HG02763 (cell line): ENCODE results near the gene SEC14L2.
"Not testable (repeated sequence)": the region's sequence is repeated elsewhere in the genome, so short reads cannot be mapped to it uniquely, and the experiment has no call there.

Experiments used
- ATAC-seq: cut with Tn5 transposase; IDR thresholded peaks from one replicate; pipeline ENCODE4 v1.9.1; 2021; ENCODE audit warnings: mild to moderate bottlenecking, moderate library complexity; ENCODE audit not compliant: unreplicated experiment

Gene SEC14L2

DNA sequence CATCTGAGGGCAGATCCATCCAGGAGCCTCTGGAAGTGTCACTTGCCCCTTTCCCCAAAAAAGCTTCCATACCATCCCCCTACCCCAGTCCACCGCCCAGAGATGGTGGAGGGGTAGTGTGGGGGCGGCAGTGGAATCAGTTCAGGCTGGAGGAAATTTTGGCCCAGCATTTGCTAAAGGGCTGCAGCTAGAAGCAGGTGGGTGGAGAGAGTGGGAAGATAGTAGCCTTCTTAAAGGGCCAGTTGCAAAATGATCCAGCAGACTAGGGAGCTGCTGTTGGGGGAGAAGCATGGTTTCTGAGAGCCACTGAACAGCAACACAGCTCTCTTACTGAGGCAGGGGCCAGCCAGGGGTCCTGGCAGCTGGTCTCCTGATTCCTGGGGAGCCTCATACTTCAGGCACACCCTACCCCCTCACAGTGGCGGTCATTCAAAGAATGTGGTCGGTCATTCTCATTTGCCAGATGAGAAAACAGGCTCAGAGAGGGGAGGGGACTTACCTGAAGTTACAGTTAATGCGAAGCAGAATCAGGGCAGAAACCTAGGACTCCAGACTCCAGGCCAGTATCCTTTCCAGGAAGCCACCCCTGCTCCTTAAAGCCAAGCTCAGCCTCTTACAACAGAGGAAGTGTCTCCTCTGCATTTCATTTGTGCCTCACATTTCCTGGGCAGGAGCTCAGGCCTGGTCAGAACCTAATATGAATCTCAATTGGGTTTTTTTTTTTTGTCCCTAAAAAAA, 5.4 kb downstream of the SEC14L2 start:
- no peak for ATAC-seq

DNA sequence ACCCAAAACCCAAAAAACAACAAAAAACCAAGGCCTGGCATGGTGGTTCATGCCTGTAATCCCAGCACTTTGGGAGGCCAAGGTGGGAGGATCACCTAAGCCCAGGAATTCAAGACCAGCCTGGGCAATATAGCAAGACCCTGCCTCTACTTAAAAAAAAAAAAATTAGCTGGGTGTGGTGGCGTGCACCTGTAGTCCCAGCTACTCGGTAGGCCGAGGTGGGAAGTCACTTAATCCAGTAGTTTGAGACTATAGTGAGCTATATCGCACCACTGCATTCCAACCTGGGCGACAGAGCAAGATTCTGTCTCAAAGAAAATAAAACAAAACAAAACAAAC, 5.9 kb downstream of the SEC14L2 start:
- not testable (repeated sequence) for ATAC-seq

DNA sequence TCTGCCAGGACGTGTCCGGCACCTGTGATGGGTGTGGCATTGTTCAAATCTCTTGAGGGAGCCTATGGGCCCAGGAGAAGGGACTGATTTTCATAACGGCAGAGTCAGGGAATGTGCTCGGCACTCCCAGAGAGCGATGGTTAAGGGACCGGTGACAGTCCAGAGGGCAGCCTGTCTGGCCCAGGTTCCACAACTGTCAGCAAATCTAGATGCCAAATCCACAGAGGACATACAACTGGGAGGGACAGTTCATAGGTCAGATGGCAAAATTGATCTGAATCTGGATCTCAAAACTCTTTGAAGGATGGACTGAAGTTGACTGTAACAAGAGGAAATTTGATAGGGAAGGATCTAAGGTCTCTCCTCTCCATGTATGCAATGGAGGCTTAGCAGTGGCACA, 7.5 kb downstream of the SEC14L2 start:
- ATAC-seq: no peak

DNA sequence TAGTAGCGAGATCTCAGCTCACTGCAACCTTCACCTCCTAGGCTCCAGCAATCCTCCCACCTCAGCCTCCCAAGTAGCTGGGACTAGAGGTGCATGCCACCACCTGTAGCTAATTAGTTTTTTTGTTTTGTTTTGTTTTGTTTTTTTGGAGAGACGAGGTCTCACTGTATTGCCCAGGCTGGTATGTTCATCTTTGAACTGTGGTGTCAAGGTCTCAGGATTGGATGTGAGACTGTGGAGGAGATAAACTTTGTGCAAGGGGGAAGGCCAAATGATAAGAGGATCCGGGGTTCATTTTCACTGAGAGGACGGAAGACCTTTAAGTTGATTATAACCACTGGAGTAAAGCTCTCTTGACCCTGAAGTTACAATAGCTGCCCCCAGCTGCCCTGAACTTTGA, 8.9 kb downstream of the SEC14L2 start:
- ATAC-seq: no peak

DNA sequence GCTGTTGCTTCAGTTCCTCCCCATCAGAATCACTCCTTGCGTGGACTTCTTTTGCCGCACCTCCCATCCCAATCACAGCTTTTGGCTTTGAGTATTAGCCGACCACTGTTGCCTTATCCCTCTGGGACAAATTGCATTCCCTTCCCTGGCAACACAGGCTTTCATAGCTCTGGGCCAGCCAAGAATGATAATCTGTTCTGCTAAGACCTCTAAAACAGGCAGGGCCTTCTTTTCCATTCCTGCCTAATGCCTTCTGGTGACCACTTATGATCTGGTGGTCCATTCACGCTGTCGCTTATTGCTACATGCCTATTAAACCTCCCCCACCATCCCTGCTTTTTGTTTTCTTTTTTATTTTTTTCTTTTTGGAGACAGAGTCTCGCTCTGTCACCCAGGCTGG, 9.6 kb downstream of the SEC14L2 start:
- ATAC-seq: no peak

DNA sequence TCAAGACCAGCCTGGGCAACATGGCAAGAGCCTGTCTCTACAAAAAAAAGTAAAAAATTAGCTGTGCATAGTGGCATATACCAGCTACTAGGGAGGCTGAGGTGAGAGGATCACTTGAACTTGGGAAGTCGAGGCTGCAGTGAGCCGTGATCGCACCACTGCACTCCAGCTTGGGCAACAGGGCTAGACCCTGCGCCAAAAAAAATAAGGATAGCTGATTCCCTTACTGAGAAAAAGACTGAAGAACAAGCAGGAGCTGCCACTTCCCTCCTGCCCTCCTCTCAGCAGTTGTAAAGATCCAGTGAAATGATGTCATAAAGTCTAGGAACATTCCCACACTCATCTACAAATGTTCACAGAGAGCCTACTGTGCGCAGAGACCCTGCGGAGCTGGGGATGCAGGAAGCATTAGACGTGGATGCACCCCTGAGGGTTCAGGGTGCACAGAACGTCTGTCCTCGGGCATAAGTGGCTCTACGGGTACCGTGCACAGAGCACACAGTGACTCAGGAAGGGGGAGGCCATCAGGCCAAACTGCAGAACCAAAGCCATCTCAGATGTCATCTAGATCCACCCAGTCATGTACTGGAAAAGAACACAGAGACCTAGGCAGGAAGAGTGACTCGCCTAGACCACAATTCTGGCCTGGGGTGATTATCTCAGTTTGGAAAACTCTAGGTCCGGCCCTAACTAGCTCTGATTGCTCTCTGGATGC, 11.7 kb downstream of the SEC14L2 start:
- no peak for ATAC-seq

DNA sequence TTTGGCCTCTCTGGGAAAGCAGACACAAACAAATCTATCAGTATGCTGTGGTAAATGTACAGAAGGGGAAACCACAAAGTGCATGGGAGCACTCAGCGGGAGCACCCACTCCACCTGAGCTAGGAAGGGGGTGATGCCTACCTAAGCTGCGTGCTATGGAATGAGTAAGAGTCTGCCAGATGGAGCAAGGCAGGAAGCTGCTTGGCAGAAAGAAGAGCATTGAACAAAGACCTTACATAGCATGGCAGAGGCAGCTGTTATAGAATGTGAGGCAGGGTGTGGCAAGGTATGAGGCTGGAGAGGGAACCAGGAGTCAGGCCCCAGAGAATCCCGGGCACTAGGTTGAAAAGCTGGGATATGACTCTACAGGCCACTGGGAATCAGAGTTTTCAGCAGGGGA, 15.0 kb downstream of the SEC14L2 start:
- no peak for ATAC-seq

DNA sequence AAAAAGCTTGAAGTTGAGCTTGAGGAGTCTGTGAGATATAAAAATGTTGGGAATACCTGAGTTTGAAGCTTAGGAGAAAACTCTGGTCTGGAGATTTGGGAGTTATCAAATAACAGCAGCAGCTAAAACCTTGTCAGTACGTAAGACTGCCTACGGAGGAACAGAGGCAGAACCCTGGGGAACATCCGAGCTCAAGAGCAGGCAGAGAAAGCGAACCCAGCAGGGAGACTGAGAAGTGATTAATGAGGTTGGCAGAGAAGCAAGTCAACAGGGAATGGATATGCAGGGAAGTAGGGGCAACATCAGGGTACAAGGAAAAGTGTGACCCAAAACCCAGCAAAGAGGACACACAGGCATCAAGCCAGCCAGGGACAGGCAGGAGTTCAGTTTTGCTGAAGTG, 16.2 kb downstream of the SEC14L2 start:
- no peak for ATAC-seq

DNA sequence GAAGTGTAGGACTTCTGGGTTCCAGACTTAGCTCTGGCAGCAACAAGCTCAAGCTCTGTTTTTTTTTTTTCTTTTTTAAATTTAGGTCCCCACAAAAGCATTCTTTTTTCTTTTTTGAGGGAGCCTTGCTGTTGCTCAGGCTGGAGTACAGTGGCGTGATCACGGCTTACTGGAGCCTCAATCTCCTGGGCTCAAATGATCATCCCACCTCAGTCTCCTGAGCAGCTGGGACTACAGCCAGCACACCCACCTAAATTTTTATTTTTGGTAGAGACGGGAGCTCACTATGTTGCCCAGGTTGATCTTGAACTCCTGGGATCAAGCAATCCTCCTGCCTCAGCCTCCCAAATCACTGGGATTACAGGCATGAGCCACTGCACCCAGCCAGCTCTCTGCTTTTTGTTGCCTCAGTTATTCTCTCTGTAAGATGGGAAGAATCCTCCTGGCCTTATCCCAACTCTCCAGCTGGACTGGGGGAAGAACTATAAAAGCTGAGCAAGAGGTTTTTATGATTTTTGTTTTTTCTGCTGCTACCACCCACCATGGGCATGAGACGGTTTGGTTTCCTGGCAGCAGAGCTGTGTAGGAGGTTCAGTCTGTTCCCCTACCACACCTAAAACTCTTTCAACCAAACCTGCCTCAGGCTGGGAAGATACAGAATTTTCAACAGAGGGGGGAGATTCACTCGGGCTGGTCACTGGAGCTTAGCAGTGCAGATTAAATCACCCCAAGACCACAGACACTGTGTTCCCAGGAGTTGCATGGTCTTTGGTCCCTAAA, 17.1 kb downstream of the SEC14L2 start:
- no peak for ATAC-seq

DNA sequence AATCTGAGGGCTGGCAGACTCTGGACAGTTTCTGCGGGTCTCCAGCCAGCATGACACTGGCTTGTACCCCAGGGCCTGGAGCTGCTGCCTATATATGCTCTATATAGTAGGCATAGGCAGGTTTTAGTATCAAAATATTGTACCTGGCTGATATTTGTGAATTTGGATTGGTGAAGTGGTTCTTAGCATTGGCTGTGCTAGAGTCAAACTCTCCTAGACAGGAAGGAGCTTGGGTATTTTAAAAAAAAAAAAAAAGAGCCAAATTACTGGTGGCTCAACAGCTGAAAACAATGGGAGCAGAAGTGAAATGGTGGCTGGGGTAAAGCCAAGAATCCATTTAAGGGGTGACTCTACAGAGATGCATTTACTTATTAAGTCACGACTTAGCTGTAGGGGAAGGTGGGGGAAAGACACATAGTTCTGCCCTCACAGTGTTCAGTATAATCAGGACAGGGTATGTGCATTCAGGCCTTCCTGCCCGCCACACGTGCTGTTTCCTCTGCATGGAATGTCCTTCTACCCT, 17.8 kb downstream of the SEC14L2 start:
- ATAC-seq: no peak

DNA sequence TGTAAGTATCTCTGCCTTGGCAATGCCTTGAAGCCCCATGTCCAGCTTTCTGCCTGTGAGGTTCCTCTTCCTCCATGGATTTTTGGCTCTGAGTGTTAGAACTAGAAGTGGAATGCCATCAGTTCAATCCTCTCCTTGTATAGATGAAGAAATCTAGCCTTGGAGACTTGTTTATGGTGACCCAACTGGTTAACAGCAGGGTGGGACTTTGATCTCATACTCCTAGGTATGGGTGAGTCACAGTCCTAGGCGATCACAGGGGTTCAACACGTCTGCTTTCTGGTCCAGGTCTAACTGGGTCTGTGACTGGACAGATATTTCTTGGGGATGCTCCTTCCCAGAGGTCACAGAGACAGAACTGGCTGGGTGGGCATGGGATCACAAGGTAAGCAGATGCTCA, 19.6 kb downstream of the SEC14L2 start:
- ATAC-seq: no peak

DNA sequence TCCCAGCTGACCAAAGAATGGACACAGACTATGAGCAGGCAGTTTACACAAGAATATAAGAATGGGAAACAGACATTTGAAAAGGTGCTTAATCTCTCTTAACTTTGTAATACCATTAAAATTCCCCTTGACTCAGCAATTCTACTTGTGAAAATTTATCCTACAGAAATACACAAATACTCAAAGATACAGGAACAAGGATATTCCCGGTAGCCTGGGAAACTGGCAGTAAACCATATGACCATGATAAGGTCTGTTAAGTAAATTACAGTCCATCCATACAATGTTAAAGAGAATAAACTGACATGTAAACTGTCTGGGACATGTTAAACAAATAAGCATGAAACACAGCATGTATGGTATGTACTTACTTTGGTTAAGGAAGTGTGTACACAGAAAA, 20.0 kb downstream of the SEC14L2 start:
- ATAC-seq: no peak

DNA sequence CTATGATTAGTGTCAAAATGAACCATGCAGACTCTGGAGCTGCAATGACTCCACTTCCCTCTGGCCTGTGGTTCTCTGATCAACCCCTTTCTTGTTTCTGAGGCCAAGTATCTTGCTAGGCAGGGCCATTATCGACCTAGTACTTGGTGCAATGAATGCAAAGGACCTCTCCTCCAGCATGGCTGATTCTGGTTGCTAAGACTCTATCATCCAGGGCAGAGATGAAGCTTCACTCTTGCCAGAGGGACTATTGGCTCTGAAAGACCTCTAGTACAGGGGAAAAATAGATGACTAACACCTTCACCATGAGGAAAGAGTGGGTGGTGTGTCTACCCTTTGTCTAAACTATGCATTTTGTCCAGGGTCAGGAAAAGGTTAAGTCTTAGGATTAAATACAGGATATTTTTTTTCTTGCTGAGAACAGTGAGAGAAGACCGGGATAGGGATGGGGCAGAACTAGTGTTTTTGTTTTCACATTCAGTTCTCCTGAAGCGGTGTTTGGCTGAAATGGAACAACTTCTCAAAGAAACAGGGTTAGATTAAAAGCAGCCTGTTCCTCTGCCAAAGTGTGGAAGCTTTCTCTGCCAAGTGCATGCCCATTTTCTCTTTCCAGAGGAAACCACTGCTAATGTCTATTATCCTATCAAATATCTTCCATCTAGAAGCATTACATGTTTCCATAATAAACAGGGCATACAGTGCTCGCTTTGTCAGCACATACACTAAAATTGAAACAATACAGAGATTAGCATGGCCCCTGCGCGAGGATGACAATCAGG, 23.7 kb downstream of the SEC14L2 start:
- ATAC-seq: no peak

DNA sequence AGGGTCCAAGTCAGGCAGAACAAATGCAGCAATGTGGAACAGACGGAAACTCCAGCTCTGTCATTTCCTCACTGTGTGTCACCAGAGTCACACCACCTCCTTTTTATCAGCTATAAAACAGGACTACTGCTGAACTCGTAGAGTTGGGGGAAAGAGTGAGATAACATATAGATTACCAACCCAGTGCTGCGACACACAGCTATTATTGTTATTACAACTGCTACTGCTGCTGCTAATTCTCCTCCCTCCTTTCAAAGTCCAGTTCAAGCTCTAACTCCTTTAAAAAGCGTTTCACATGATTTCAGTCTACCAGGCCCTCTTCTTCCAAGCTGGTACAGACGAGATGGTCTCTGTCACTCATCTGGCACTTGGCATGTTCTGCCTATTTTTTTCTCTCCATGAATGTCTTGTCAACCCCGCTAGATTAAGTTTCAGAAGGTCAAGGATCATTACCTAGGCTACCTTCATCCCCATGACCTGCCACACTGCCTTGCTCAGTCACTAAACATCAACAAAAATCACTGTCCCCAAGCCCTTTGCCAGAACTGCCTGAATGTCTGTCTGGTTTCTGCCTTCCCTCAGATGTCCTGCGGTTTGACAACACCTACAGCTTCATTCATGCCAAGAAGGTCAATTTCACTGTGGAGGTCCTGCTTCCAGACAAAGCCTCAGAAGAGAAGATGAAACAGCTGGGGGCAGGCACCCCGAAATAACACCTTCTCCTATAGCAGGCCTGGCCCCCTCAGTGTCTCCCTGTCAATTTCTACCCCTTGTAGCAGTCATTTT, 25.1 kb downstream of the SEC14L2 start:
- ATAC-seq: no peak

DNA sequence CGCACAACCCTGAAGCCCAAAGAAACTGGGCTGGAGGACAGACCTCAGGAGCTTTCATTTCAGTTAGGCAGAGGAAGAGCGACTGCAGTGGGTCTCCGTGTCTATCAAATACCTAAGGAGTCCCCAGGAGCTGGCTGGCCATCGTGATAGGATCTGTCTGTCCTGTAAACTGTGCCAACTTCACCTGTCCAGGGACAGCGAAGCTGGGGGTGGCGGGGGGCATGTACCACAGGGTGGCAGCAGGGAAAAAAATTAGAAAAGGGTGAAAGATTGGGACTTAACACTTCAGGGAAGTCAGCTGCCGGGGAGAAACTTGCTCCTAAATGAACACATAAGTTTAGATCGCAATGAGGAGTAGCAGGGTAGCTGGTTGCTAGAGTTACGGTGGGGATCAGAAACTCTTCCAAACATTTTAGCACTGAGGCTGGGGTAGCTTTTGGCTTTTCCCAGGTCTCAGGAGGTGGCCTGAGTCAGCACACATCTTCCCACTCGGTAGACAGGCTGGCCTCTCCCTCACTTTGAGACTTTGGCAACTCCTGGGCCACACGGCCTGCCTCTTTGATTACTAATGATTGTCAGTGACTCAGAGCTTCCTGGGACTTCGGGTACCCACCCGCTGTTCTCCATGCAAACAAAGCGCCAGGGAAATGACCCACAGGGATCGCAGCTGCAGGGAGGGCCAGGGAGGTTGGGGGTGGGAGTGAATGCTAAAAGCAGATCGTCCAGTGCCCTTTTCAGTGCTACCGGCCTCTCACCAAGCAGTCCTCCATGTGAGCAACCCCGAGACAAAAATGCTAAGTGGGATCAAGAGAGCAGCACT, 25.9 kb downstream of the SEC14L2 start:
- no peak for ATAC-seq

DNA sequence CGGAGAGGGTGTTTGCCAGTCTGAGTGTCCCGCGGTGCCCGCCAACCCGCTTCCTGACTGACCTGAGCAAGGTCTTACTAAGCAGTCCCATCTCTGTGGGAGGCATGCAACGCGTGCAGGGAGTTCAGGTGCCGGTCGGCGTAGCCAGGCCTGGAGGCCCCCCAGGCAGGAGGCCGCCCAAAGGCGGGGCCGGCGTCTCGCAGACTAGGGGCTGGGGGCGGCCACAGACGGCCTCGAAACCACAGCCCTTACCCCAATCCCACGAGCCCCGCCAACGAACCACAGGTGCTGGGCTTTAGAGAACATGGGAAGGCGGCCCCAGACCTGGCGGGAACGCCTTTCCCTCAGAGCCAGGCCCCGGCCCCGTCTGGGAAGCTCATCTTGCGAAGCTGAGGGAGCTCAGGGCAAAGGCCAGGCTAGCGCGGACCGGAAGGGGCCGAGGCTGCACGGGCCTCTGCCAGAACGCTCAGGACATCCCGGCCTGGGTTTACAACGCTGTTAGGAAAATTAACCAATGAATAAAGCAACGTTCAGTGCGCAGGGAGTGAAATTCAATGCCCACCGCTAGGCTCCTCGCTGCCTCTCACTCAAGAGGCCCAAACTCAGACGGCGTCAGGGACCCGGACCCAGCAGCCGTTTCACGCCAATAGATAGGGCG, 26.6 kb downstream of the SEC14L2 start:
- peak; percentile 21 for ATAC-seq

DNA sequence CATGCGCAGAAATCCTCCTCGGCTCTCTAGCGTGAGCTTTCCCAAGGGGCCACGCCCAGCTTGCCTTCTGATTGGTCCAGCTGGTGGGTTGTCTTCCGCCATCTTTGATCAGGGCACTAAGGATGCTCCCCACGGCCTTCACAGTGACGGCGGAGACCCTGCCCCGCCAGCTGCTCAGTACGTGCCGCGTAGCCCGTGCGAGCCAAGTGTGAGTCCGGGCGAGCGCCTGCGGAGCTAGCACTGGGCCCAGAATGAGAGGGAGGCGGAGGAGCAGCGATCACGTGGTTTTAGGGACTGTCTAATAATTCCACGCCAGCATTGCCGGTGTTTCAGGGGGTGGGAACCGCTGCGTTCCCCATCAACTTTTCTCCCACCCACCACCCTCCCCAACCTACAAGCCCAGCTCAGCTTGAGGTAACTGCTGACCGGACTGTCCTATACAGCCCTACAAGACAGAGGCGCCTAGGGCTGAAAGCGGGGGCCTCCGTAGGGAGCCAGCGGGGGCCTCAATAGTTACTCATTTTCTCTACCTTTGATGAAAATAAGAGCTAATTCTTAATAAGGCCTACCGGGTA, 27.2 kb downstream of the SEC14L2 start:
- ATAC-seq: peak; percentile 83

DNA sequence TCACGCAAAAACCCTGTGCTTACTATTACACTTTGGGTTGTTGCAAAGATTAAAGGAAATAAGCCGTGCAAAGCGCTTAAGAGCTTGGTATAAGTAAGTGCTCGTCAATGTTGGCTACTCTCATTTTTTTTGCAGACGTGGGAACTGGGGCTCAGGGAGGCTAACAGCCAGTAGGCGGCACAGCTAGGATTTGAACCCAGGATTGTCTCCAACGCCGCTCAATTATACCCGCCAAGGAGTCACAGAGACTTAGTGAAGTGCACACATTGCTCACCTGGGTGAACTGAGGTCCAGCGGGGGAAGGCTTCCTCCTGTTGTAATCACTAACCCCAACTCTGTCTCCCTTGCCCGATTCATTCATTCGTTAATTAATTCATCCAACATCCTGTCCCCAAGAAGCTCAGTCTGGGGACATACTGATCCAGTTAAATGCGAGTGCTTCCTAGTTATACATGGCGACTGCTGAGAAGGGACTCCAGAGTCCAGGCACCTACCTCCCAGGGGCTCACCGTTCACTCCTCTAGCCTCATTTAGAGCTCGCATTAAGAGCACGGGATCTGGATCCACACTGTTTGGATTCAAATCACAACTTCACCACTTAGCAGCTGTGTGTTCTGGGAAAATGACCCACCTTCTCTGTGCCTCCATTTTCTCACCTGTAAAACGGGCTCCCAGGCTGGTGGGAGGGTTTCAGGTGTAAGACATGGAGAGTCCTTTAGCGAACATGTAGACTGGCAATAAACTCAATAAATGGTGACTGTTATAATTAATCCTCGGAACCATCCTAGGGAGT, 27.9 kb downstream of the SEC14L2 start:
- ATAC-seq: no peak
